Activated T-cell treated with anti-CD3 and anti-CD28 coated beads for 48 hours (primary cell): ENCODE measurements around the gene ATOH8.
"Not testable (repeated sequence)": the region's sequence is repeated elsewhere in the genome, so short reads cannot be mapped to it uniquely, and the experiment has no call there.

Experiments used
- DNase-seq: peaks from one replicate; pipeline ENCODE4 v3.0.0-alpha.2; 2020; ENCODE audit warnings: low read depth

The ATOH8 gene

GRCh38 chr2:85753525-85754312, at the start of gene ATOH8:
Gene ATOH8 (plus strand): TSS chr2:85753991. CDS start chr2:85754190, 199 bp downstream.
- no peak for DNase-seq

- no peak for DNase-seq
Measured at GRCh38 chr2:85704038-85704437, 49.8 kb upstream of the ATOH8 start.

- DNase-seq: no peak
Measured at GRCh38 chr2:85704800-85705679, 48.8 kb upstream of the ATOH8 start.

GRCh38 chr2:85705680-85706039, 48.1 kb upstream of the ATOH8 start:
- DNase-seq: no peak

- no peak for DNase-seq
Measured at GRCh38 chr2:85706063-85706462, 47.7 kb upstream of the ATOH8 start.

- no peak for DNase-seq
Measured at GRCh38 chr2:85706599-85707296, 47.0 kb upstream of the ATOH8 start.

- peak; percentile 25 for DNase-seq
Measured at GRCh38 chr2:85707304-85707703, 46.5 kb upstream of the ATOH8 start.

- DNase-seq: no peak
Measured at GRCh38 chr2:85708641-85709040, 45.1 kb upstream of the ATOH8 start.

GRCh38 chr2:85709401-85709811, 44.4 kb upstream of the ATOH8 start:
- no peak for DNase-seq

- DNase-seq: no peak
Measured at GRCh38 chr2:85710687-85711577, 42.9 kb upstream of the ATOH8 start.

GRCh38 chr2:85711578-85712060, 42.2 kb upstream of the ATOH8 start:
- DNase-seq: no peak

- no peak for DNase-seq
Measured at GRCh38 chr2:85712336-85712735, 41.5 kb upstream of the ATOH8 start.

GRCh38 chr2:85712849-85713612, 40.8 kb upstream of the ATOH8 start:
- no peak for DNase-seq

GRCh38 chr2:85713836-85714235, 40.0 kb upstream of the ATOH8 start:
- DNase-seq: no peak

GRCh38 chr2:85714421-85714820, 39.4 kb upstream of the ATOH8 start:
- DNase-seq: not testable (repeated sequence)

- DNase-seq: no peak
Measured at GRCh38 chr2:85714841-85715240, 39.0 kb upstream of the ATOH8 start.

- no peak for DNase-seq
Measured at GRCh38 chr2:85716346-85716914, 37.4 kb upstream of the ATOH8 start.

GRCh38 chr2:85717308-85718008, 36.3 kb upstream of the ATOH8 start:
- DNase-seq: no peak

GRCh38 chr2:85718009-85718391, 35.8 kb upstream of the ATOH8 start:
- DNase-seq: no peak
